Left ventricle myocardium inferior (tissue), 1 donor: Measurements from ENCODE around the gene ELP5. TPM values are rescaled to one million over a fixed set of nuclear protein-coding genes. Genes with fewer than 3 reads are reported as not detected.
A peak's percentile ranks its signal among the peaks of the same experiment; 100 is the strongest.

Source experiments
- DNase-seq: peaks from one replicate; pipeline ENCODE4 v3.0.0-alpha.2; 2020
- H3K27ac ChIP-seq: fragments of 200-600 bp; replicated peaks from 2 replicates; pipeline ENCODE4 v1.8.0; 2021
- H3K27me3 ChIP-seq: fragments of 200-600 bp; 2 replicates; pipeline ENCODE4 v1.8.0; 2021; ENCODE audit warnings: low read depth
- H3K36me3 ChIP-seq: fragments of 200-600 bp; 2 replicates; pipeline ENCODE4 v1.8.0; 2021
- H3K4me1 ChIP-seq: fragments of 200-600 bp; 2 replicates; pipeline ENCODE4 v1.8.0; 2021
- H3K4me3 ChIP-seq: fragments of 200-600 bp; 2 replicates; pipeline ENCODE4 v1.8.0; 2021; ENCODE audit warnings: mild to moderate bottlenecking, moderate library complexity
- H3K9me3 ChIP-seq: fragments of 200-600 bp; replicated peaks from 2 replicates; pipeline ENCODE4 v1.8.0; 2021
- CTCF ChIP-seq: fragments of 200-600 bp; IDR thresholded peaks from 2 replicates; pipeline ENCODE4 v1.8.0; 2021; ENCODE audit warnings: antibody characterized with exemption, mild to moderate bottlenecking, borderline replicate concordance
- intact Hi-C: fragments of 100-400 bp; cut with micrococcal nuclease; formaldehyde crosslinking; loops from one replicate; pipeline ENCODE4 v1.11.0; 2022
- long read RNA-seq: library from polyadenylated mRNA; unstranded; transcript quantifications from one replicate; pipeline ENCODE4 v2.0.0, GENCODE V29; 2021
- total RNA-seq: library from RNA; stranded (reverse); fragmentation: NEBNext Ultra II Directional; extraction: Animal tissue kit (Norgen Biotek cat#: 25700); gene quantifications from one replicate; pipeline ENCODE4 v1.2.1, GENCODE V29; 2021
- donor health status: DM: no; HTN: yes; CAD: no; lungs with severe emphysema.

Gene ELP5
- total RNA-seq, result 62.5 TPM
- long read RNA-seq, transcript ELP5-210 (4 exons, 687 nt), result minor isoform, 15 of 66 reads
- long read RNA-seq, transcript ELP5-204 (8 exons, 1,423 nt), result major isoform, 28 of 66 reads
- long read RNA-seq, partial matches to known transcripts, result 4 of 66 reads
- long read RNA-seq, other reads (novel, unspliced or antisense), result 6 of 66 reads

GRCh38 chr17:7252176-7253043 is at the start of gene ELP5:
TSS of gene ELP5 (plus strand) at chr17:7252215. CDS start at chr17:7252551, 336 bp downstream.
- peak; percentile 30 for TF ChIP-seq CTCF
- Histone ChIP-seq H3K36me3 (peaks cover 38% of the 10 kb centered on the region), H3K9me3 (no peaks in the 10 kb centered on the region), H3K4me1 (peaks cover 52% of the 10 kb centered on the region), H3K4me3 (peak within 1 kb of the TSS; percentile 99), H3K27ac (peak within 1 kb of the TSS; percentile 99), H3K27me3 (no peaks in the 10 kb centered on the region)
- peak; percentile 95 for DNase-seq
- intact Hi-C loops, result no loop called here

- intact Hi-C loops, result no loop called here
- no peak for TF ChIP-seq CTCF
- peak; percentile 14 for DNase-seq
These were observed 48.6 kb upstream of the ELP5 start for GRCh38 chr17:7203391-7203790.

GRCh38 chr17:7204336-7204735 is 47.7 kb upstream of the ELP5 start:
- peak overlapping the region; percentile 70 for H3K4me3 ChIP-seq
- peaks cover 15% of the 10 kb centered on the region for H3K4me1 ChIP-seq
- peaks cover 25% of the 10 kb centered on the region for H3K36me3 ChIP-seq
- no peaks in the 10 kb centered on the region for H3K9me3 ChIP-seq
- TF ChIP-seq CTCF, result no peak
- DNase-seq, result no peak
- intact Hi-C loops, result no loop called here
- H3K27ac ChIP-seq, result peak overlapping the region; percentile 72
- no peaks in the 10 kb centered on the region for H3K27me3 ChIP-seq

More at GRCh38 chr17:7203391-7203790, 48.6 kb upstream of the ELP5 start:
- H3K9me3 ChIP-seq, result no peaks in the 10 kb centered on the region
- peaks cover 15% of the 10 kb centered on the region for H3K4me1 ChIP-seq
- no peak overlapping the region for H3K4me3 ChIP-seq
- no peak overlapping the region for H3K27ac ChIP-seq
- H3K36me3 ChIP-seq, result peaks cover 25% of the 10 kb centered on the region
- no peaks in the 10 kb centered on the region for H3K27me3 ChIP-seq

- intact Hi-C loops, result no loop called here
- Histone ChIP-seq H3K36me3 (peaks cover 25% of the 10 kb centered on the region), H3K27ac (peak overlapping the region; percentile 72), H3K27me3 (no peaks in the 10 kb centered on the region), H3K4me3 (peak overlapping the region; percentile 70), H3K9me3 (no peaks in the 10 kb centered on the region), H3K4me1 (peaks cover 15% of the 10 kb centered on the region)
- TF ChIP-seq CTCF, result no peak
- DNase-seq, result peak; percentile 89
These were observed 47.1 kb upstream of the ELP5 start for GRCh38 chr17:7204828-7205461.

GRCh38 chr17:7205561-7205960 is 46.5 kb upstream of the ELP5 start:
- intact Hi-C loops, result no loop called here
- Histone ChIP-seq H3K27me3 (no peaks in the 10 kb centered on the region), H3K4me3 (peak overlapping the region; percentile 70), H3K27ac (peak overlapping the region; percentile 72), H3K36me3 (peaks cover 25% of the 10 kb centered on the region), H3K4me1 (peaks cover 15% of the 10 kb centered on the region), H3K9me3 (no peaks in the 10 kb centered on the region)
- no peak for DNase-seq
- TF ChIP-seq CTCF, result no peak
